Gastroesophageal sphincter (tissue), 4 donors: ENCODE results near the gene REST. TPM values are rescaled to one million over a fixed set of nuclear protein-coding genes. Genes with fewer than 3 reads are reported as not detected.

ENCODE experiments used
- ATAC-seq: fragments of 150-250 bp; one replicate; pipeline ENCODE4 v1.9.1; 2016; ENCODE audit warnings: mild to moderate bottlenecking, moderate library complexity
- H3K27ac ChIP-seq, 4 donors: fragments of 200-600 bp; sonication (generic) in 3 of 4; 1 replicate in 3 of 4; 2 replicates in 1 of 4; pipeline ENCODE4 v1.5.1; 2016 to 2019
- H3K27me3 ChIP-seq: fragments of 200-600 bp; sonication (generic); one replicate; pipeline ENCODE4 v1.5.1; 2019
- H3K36me3 ChIP-seq, 2 donors: fragments of 200-600 bp; sonication (generic); one replicate each; pipeline ENCODE4 v1.5.1; 2019; ENCODE audit warnings: control low read depth in 1 of 2
- H3K4me1 ChIP-seq, 3 donors: fragments of 200-600 bp; sonication (generic); 1 replicate in 2 of 3; 2 replicates in 1 of 3; pipeline ENCODE4 v1.5.1; 2016 to 2019; ENCODE audit warnings: control low read depth in 2 of 3
- H3K4me3 ChIP-seq, 2 donors: fragments of 200-600 bp; sonication (generic); one replicate each; pipeline ENCODE4 v1.5.1; 2019; ENCODE audit warnings: mild to moderate bottlenecking in 1 of 2, moderate library complexity in 1 of 2
- H3K9me3 ChIP-seq, 3 donors: fragments of 200-600 bp; sonication (generic); one replicate each; pipeline ENCODE4 v1.5.1; 2017 to 2019; ENCODE audit warnings: control low read depth in 2 of 3
- CTCF ChIP-seq, 4 experiments: fragments of 200-600 bp in 2 of 4; fragments of 450-650 bp in 2 of 4; sonication (generic) in 1 of 4; IDR thresholded peaks; one replicate each; pipeline ENCODE4 v1.5.1; 2017 to 2019; ENCODE audit warnings: antibody characterized with exemption in 4 of 4, mild to moderate bottlenecking in 2 of 4, moderate library complexity in 2 of 4
- EP300 ChIP-seq: sonication (generic); formaldehyde crosslinking; IDR thresholded peaks from one replicate; pipeline ENCODE4 v1.6.1; 2017; ENCODE audit warnings: antibody characterized with exemption, mild to moderate bottlenecking
- POLR2A ChIP-seq, 2 donors: fragments of 450-650 bp; IDR thresholded peaks; one replicate each; pipeline ENCODE4 v1.6.1; 2017; ENCODE audit warnings: antibody characterized with exemption in 2 of 2, mild to moderate bottlenecking in 2 of 2, moderate library complexity in 1 of 2
- POLR2AphosphoS5 ChIP-seq: sonication (generic); formaldehyde crosslinking; IDR thresholded peaks from one replicate; pipeline ENCODE4 v1.6.1; 2017; ENCODE audit warnings: antibody characterized with exemption
- WGBS, 2 donors: methylation state at CpG; one replicate each; pipeline ENCODE4 v1.1.5; 2018; ENCODE audit warnings: low coverage in 1 of 2; 5-methylcytosine and 5-hydroxymethylcytosine counted together
- total RNA-seq, 4 donors: library from RNA; depleted of rRNA; stranded (reverse); fragments of >200 nt; gene quantifications; one replicate each; pipeline ENCODE4 v1.1.0, GENCODE V29; 2016

Gene REST
- total RNA-seq, 4 donors from 2014 or later = 32.8 to 41.1 (median 39.5) TPM

GRCh38 chr4:56870946-56871345, 36.8 kb upstream of the REST start:
- no peak for ATAC-seq
- Histone ChIP-seq H3K27ac (no peak overlapping the region), H3K36me3 (no peaks in the 10 kb centered on the region), H3K4me3 (no peak overlapping the region), H3K4me1 (no peaks in the 10 kb centered on the region), H3K27me3 (no peaks in the 10 kb centered on the region), H3K9me3 (no peaks in the 10 kb centered on the region)
- 32 to 33% methylated on average over 3 to 4 of the region's 4 CpGs for WGBS, 2 donors
- TF ChIP-seq POLR2A (IDR thresholded peaks at IDR 0.05) (no peak), EP300 (no peak), CTCF (IDR thresholded peaks at IDR 0.05) (no peak), POLR2AphosphoS5 (no peak)

- 18 to 50% methylated on average over 3 to 6 of the region's 10 CpGs for WGBS, 2 donors
- ATAC-seq = peak; percentile 36
- Histone ChIP-seq H3K4me3 (no peak overlapping the region), H3K27me3 (no peaks in the 10 kb centered on the region), H3K9me3 (no peaks in the 10 kb centered on the region), H3K36me3 (no peaks in the 10 kb centered on the region), H3K27ac (no peak overlapping the region), H3K4me1 (no peaks in the 10 kb centered on the region)
- TF ChIP-seq EP300 (no peak), POLR2A (IDR thresholded peaks at IDR 0.05) (no peak), CTCF (IDR thresholded peaks at IDR 0.05) (no peak), POLR2AphosphoS5 (no peak)
These were observed 36.3 kb upstream of the REST start for GRCh38 chr4:56871371-56871866.

- Histone ChIP-seq H3K27ac (no peak overlapping the region), H3K4me1 (no peaks in the 10 kb centered on the region), H3K4me3 (no peak overlapping the region), H3K9me3 (no peaks in the 10 kb centered on the region), H3K27me3 (no peaks in the 10 kb centered on the region), H3K36me3 (no peaks in the 10 kb centered on the region)
- TF ChIP-seq POLR2A (IDR thresholded peaks at IDR 0.05) = no peak
- TF ChIP-seq POLR2AphosphoS5 = no peak
- TF ChIP-seq CTCF (IDR thresholded peaks at IDR 0.05) = no peak
- TF ChIP-seq EP300 = no peak
- no peak for ATAC-seq
- WGBS, 2 donors = 78 to 89% methylated on average over 6 to 10 of the region's 10 CpGs
These were observed 33.5 kb upstream of the REST start for GRCh38 chr4:56874166-56874565.

GRCh38 chr4:56874923-56875322, 32.8 kb upstream of the REST start:
- H3K4me1 ChIP-seq = no peaks in the 10 kb centered on the region
- H3K9me3 ChIP-seq = no peaks in the 10 kb centered on the region
- no peak for TF ChIP-seq CTCF (IDR thresholded peaks at IDR 0.05)
- TF ChIP-seq POLR2AphosphoS5 = no peak
- TF ChIP-seq POLR2A (IDR thresholded peaks at IDR 0.05) = no peak
- no peak for TF ChIP-seq EP300
- H3K27me3 ChIP-seq = no peaks in the 10 kb centered on the region
- H3K36me3 ChIP-seq = no peaks in the 10 kb centered on the region
- H3K4me3 ChIP-seq = no peak overlapping the region
- no peak overlapping the region for H3K27ac ChIP-seq
- ATAC-seq = no peak
- 52 to 54% methylated on average over 6 of the region's 6 CpGs for WGBS, 2 donors

- Histone ChIP-seq H3K4me1 (no peaks in the 10 kb centered on the region), H3K9me3 (no peaks in the 10 kb centered on the region), H3K4me3 (no peak overlapping the region), H3K36me3 (no peaks in the 10 kb centered on the region), H3K27ac (no peak overlapping the region), H3K27me3 (no peaks in the 10 kb centered on the region)
- no peak for TF ChIP-seq POLR2A (IDR thresholded peaks at IDR 0.05)
- 90 to 100% methylated on average over 1 to 2 of the region's 4 CpGs for WGBS, 2 donors
- no peak for ATAC-seq
These were observed 31.4 kb upstream of the REST start for GRCh38 chr4:56876264-56876663.
